PC-9 (cell line): Measurements from ENCODE around the gene MAML3.

Experiments used
- EZH2 ChIP-seq: fragments of 200-600 bp; sonication (generic); IDR thresholded peaks from 2 replicates; pipeline ENCODE4 v1.8.0; 2017; ENCODE audit warnings: antibody characterized with exemption, low read depth
- TF ChIP-seq, protein P1 (sequence below): fragments of 200-600 bp; sonication (generic); conservative IDR thresholded peaks from 2 replicates; pipeline ENCODE4 v1.6.1; 2017; ENCODE audit warnings: mixed run types, antibody characterized with exemption, mild to moderate bottlenecking, moderate library complexity

DNA sequence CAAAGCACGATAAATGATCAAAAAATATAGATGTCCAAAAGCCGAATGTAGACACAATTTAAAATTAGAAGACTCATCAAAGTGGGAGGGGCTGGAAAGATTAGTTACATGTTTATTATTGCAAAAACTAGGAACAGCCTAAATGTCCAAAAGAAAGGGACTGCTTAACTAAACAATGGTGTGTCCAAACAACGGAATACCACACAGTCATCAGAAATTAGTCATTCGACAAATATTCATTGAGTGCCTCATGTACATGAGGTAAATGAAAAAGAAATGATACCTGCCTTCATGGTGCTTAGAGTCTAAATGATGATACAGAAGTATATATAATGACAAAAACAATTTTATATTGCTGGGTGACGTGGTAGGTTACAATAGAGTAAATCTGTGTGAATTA is 139.7 kb downstream of the MAML3 start:
- TF ChIP-seq, protein P1, sequence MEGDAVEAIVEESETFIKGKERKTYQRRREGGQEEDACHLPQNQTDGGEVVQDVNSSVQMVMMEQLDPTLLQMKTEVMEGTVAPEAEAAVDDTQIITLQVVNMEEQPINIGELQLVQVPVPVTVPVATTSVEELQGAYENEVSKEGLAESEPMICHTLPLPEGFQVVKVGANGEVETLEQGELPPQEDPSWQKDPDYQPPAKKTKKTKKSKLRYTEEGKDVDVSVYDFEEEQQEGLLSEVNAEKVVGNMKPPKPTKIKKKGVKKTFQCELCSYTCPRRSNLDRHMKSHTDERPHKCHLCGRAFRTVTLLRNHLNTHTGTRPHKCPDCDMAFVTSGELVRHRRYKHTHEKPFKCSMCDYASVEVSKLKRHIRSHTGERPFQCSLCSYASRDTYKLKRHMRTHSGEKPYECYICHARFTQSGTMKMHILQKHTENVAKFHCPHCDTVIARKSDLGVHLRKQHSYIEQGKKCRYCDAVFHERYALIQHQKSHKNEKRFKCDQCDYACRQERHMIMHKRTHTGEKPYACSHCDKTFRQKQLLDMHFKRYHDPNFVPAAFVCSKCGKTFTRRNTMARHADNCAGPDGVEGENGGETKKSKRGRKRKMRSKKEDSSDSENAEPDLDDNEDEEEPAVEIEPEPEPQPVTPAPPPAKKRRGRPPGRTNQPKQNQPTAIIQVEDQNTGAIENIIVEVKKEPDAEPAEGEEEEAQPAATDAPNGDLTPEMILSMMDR: no peak
- TF ChIP-seq EZH2: no peak
